Loucy (cell line): Measurements from ENCODE around the gene HEXIM1.

Experiments
- CTCF ChIP-seq: fragments of 200-600 bp; sonication (generic); conservative IDR thresholded peaks from 2 replicates; pipeline ENCODE4 v1.5.1; 2014; ENCODE audit warnings: mild to moderate bottlenecking, antibody characterized with exemption, low read length
- EZH2phosphoT487 ChIP-seq: fragments of 200-600 bp; IDR thresholded peaks from 2 replicates; pipeline ENCODE4 v1.6.1; 2018; ENCODE audit warnings: antibody characterized with exemption, mild to moderate bottlenecking, moderate library complexity, borderline replicate concordance

GRCh38 chr17:45136846-45137560 lies 11.3 kb upstream of the HEXIM1 start:
- TF ChIP-seq CTCF = no peak
- no peak for TF ChIP-seq EZH2phosphoT487
